K562 (cell line): ENCODE measurements around the gene VWA2. TPM values are rescaled to one million over a fixed set of nuclear protein-coding genes. Genes with fewer than 3 reads are reported as not detected.

Experiments
- CHAMP1 ChIP-seq: fragments of 450-650 bp; IDR thresholded peaks from 2 replicates; pipeline ENCODE4 v1.6.1; 2016; ENCODE audit warnings: mild to moderate bottlenecking
- ZNF518B ChIP-seq: fragments of 250-450 bp; sonication (Bioruptor Pico); IDR thresholded peaks from 2 replicates; pipeline ENCODE4 v1.5.0; 2021; ENCODE audit warnings: mild to moderate bottlenecking, moderate library complexity
- ZZZ3 ChIP-seq: fragments of 450-650 bp; IDR thresholded peaks from 2 replicates; pipeline ENCODE4 v1.6.1; 2016; ENCODE audit warnings: antibody characterized with exemption, mild to moderate bottlenecking, moderate library complexity
- polyA plus RNA-seq, 8 experiments: library from polyadenylated mRNA; depleted of rRNA in 4 of 8; stranded (reverse) in 5 of 8; unstranded in 3 of 8; fragments of >200 nt; fragmentation: Nextera tagmentation in 2 of 8; fragmentation: Illumina TruSeq in 1 of 8; extraction: Ambion mirVana in 2 of 8; extraction: Trizol in 1 of 8; gene quantifications; 2 replicates each; pipeline versions ENCODE4 v1.2.1 to v1.2.3, GENCODE V29; 2011 to 2014; ENCODE audit warnings: inconsistent platforms in 1 of 8, missing spikeins in 1 of 8
- total RNA-seq, 7 experiments: library from RNA; depleted of rRNA in 6 of 7; stranded (reverse); fragments of >200 nt in 6 of 7; fragmentation: Illumina TruSeq in 2 of 7; extraction: Trizol in 2 of 7; gene quantifications; 2 replicates each; pipeline versions ENCODE4 v1.2.1 to v1.2.3, GENCODE V29; 2011 to 2021; ENCODE audit warnings: low replicate concordance in 1 of 7

The VWA2 gene
- total and polyA plus RNA-seq, 9 of the 15 experiments (the other 6 are each of a cell fraction or from before 2014, with no cell fraction given): not detected

GRCh38 chr10:114319406-114320248, 80.6 kb downstream of the VWA2 start (continued):
- TF ChIP-seq ZZZ3 (no peak), ZNF518B (CRISPR knock-in tag) (no peak), CHAMP1 (no peak)
